Tibial nerve (tissue), 4 donors: Measurements from ENCODE around the gene AIDA. TPM values are rescaled to one million over a fixed set of nuclear protein-coding genes. Genes with fewer than 3 reads are reported as not detected.

Experiments used
- DNase-seq, 2 donors: peaks; one replicate each; pipeline ENCODE4 v3.0.0-alpha.2; 2019; ENCODE audit warnings: low spot score in 2 of 2
- H3K27ac ChIP-seq, 4 donors: fragments of 200-600 bp; sonication (generic) in 3 of 4; one replicate each; pipeline ENCODE4 v1.5.1; 2017 to 2019; ENCODE audit warnings: mild to moderate bottlenecking in 1 of 4
- H3K27me3 ChIP-seq, 2 donors: fragments of 200-600 bp; sonication (generic) in 1 of 2; one replicate each; pipeline versions ENCODE4 v1.5.1 to v1.6.0; 2017 to 2019
- H3K36me3 ChIP-seq, 3 donors: fragments of 200-600 bp; sonication (generic); one replicate each; pipeline ENCODE4 v1.5.1; 2018 to 2019
- H3K4me1 ChIP-seq, 4 donors: fragments of 200-600 bp; sonication (generic) in 3 of 4; one replicate each; pipeline ENCODE4 v1.5.1; 2017 to 2019
- H3K4me3 ChIP-seq, 4 donors: fragments of 200-600 bp; sonication (generic) in 3 of 4; one replicate each; pipeline ENCODE4 v1.5.1; 2017 to 2019; ENCODE audit warnings: mild to moderate bottlenecking in 1 of 4, moderate library complexity in 1 of 4
- H3K9me3 ChIP-seq, 4 donors: fragments of 200-600 bp; sonication (generic) in 3 of 4; one replicate each; pipeline ENCODE4 v1.5.1; 2017 to 2019
- CTCF ChIP-seq, 5 experiments: fragments of 200-600 bp in 3 of 5; fragments of 450-650 bp in 2 of 5; sonication (generic) in 3 of 5; IDR thresholded peaks; one replicate each; pipeline ENCODE4 v1.5.1; 2016 to 2019; ENCODE audit warnings: antibody characterized with exemption in 5 of 5, mild to moderate bottlenecking in 3 of 5, moderate library complexity in 2 of 5
- EP300 ChIP-seq, 2 donors: sonication (generic); formaldehyde crosslinking; IDR thresholded peaks; one replicate each; pipeline ENCODE4 v1.6.1; 2017; ENCODE audit warnings: antibody characterized with exemption in 2 of 2, mild to moderate bottlenecking in 1 of 2
- POLR2A ChIP-seq, 2 donors: fragments of 450-650 bp; IDR thresholded peaks; one replicate each; pipeline ENCODE4 v1.6.1; 2017; ENCODE audit warnings: antibody characterized with exemption in 2 of 2, mild to moderate bottlenecking in 2 of 2, moderate library complexity in 2 of 2
- WGBS, 2 donors: methylation state at CpG; one replicate each; pipeline ENCODE4 v1.1.5; 2018; 5-methylcytosine and 5-hydroxymethylcytosine counted together
- total RNA-seq, 4 donors: library from RNA; depleted of rRNA; stranded (reverse); fragments of >200 nt; gene quantifications; one replicate each; pipeline ENCODE4 v1.1.0, GENCODE V29; 2016

AIDA gene
- 10 to 100 TPM; 67.8 to 90.2 (median 70.1) TPM for total RNA-seq

GRCh38 chr1:222712253-222713090, at the start of gene AIDA, which contains the start of gene BROX:
Gene AIDA, minus strand, starts transcription at chr1:222712491. Its CDS starts 174 bp downstream, at chr1:222712317.
Gene BROX, plus strand, starts transcription at chr1:222712564. Its CDS starts 3,136 bp downstream, at chr1:222715700.
- Histone ChIP-seq H3K4me3 (peak within 1 kb of the TSS; percentile 57 to 90 (median 87)), H3K36me3 (peaks cover 0 to 25% (median 7%) of the 10 kb centered on the region in 3 donors), H3K9me3 (no peaks in the 10 kb centered on the region), H3K4me1 (peaks cover 0 to 70% (median 27%) of the 10 kb centered on the region in 4 donors), H3K27ac (peak within 1 kb of the TSS; percentile 95 to 98 (median 96)), H3K27me3 (no peaks in the 10 kb centered on the region)
- TF ChIP-seq CTCF (IDR thresholded peaks at IDR 0.05) (peak in 1 of 5 experiments; percentile 12), POLR2A (IDR thresholded peaks at IDR 0.05) (peak in 1 of 2 donors; percentile 46), EP300 (IDR thresholded peaks at IDR 0.05) (peak; percentile 16 to 59)
- 0% methylated on average over 40 to 47 of the region's 62 CpGs for WGBS, 2 donors
- DNase-seq: peak; percentile 90 to 93

- Histone ChIP-seq H3K27ac (no peak overlapping the region), H3K27me3 (no peaks in the 10 kb centered on the region), H3K9me3 (no peaks in the 10 kb centered on the region), H3K36me3 (no peaks in the 10 kb centered on the region), H3K4me1 (no peaks in the 10 kb centered on the region), H3K4me3 (no peak overlapping the region)
- no peak for DNase-seq
- 67 to 73% methylated on average over 1 of the region's 1 CpG for WGBS, 2 donors
- TF ChIP-seq POLR2A (IDR thresholded peaks at IDR 0.05) (no peak), EP300 (IDR thresholded peaks at IDR 0.05) (no peak), CTCF (IDR thresholded peaks at IDR 0.05) (no peak)
Observed at GRCh38 chr1:222761083-222761482, 48.8 kb upstream of the AIDA start.

- H3K36me3 ChIP-seq: no peaks in the 10 kb centered on the region
- H3K4me3 ChIP-seq: no peak overlapping the region
- H3K9me3 ChIP-seq: no peaks in the 10 kb centered on the region
- no peak for TF ChIP-seq CTCF (IDR thresholded peaks at IDR 0.05)
- TF ChIP-seq EP300 (IDR thresholded peaks at IDR 0.05): no peak
- TF ChIP-seq POLR2A (IDR thresholded peaks at IDR 0.05): no peak
- WGBS, 2 donors: 65 to 69% methylated on average over 5 of the region's 5 CpGs
- H3K4me1 ChIP-seq: peaks cover 0 to 2% (median 0%) of the 10 kb centered on the region in 4 donors
- no peak for DNase-seq
- H3K27ac ChIP-seq: no peak overlapping the region
- H3K27me3 ChIP-seq: no peaks in the 10 kb centered on the region
Observed at GRCh38 chr1:222759451-222760035, 47.3 kb upstream of the AIDA start.

- no peak for DNase-seq
- H3K27me3 ChIP-seq: no peaks in the 10 kb centered on the region
- 77 to 81% methylated on average over 10 of the region's 10 CpGs for WGBS, 2 donors
Observed at GRCh38 chr1:222757646-222758268, 45.5 kb upstream of the AIDA start.

More at GRCh38 chr1:222757646-222758268, 45.5 kb upstream of the AIDA start:
- H3K4me3 ChIP-seq: no peak overlapping the region
- H3K9me3 ChIP-seq: no peaks in the 10 kb centered on the region
- peaks cover 0 to 2% (median 0%) of the 10 kb centered on the region in 4 donors for H3K4me1 ChIP-seq
- TF ChIP-seq CTCF (IDR thresholded peaks at IDR 0.05): no peak
- TF ChIP-seq EP300 (IDR thresholded peaks at IDR 0.05): no peak
- no peak for TF ChIP-seq POLR2A (IDR thresholded peaks at IDR 0.05)
- no peak overlapping the region for H3K27ac ChIP-seq
- no peaks in the 10 kb centered on the region for H3K36me3 ChIP-seq
